ENCODE data around the gene PPP1R18. TPM values are rescaled to one million over a fixed set of nuclear protein-coding genes. Genes with fewer than 3 reads are reported as not detected.
A peak's percentile ranks its signal among the peaks of the same experiment; 100 is the strongest.

Gene PPP1R18
- total and polyA plus RNA-seq, 8 donors = 9.0 to 40.3 (median 19.2) TPM

GRCh38 chr6:30688569-30688968, 2.1 kb upstream of the PPP1R18 start:
- no peaks in the 10 kb centered on the region for H3K9me3 ChIP-seq
- WGBS, 5 donors = 88 to 94% (median 90%) methylated on average over 9 of the region's 9 CpGs
- no peaks in the 10 kb centered on the region for H3K27me3 ChIP-seq
- H3K4me3 ChIP-seq = peak overlapping the region; percentile 69 to 88 (median 82)
- H3K4me1 ChIP-seq = peaks cover 29 to 63% (median 44%) of the 10 kb centered on the region in 4 donors
- intact Hi-C loops (cut with DNase I; ENCODE audit: low total_unique reads) = no loop called here
- TF ChIP-seq EP300 (IDR thresholded peaks at IDR 0.05) = no peak
- no peak for TF ChIP-seq POLR2AphosphoS5 (IDR thresholded peaks at IDR 0.05)
- TF ChIP-seq CTCF (IDR thresholded peaks at IDR 0.05) = no peak
- TF ChIP-seq POLR2A (IDR thresholded peaks at IDR 0.05) = no peak
- H3K27ac ChIP-seq = peak overlapping the region; percentile 92 to 99 (median 97)
- DNase-seq = no peak
- no peaks in the 10 kb centered on the region for H3K36me3 ChIP-seq

GRCh38 chr6:30687659-30688431, 1.4 kb upstream of the PPP1R18 start:
- TF ChIP-seq EP300 (IDR thresholded peaks at IDR 0.05) = no peak
- TF ChIP-seq POLR2AphosphoS5 (IDR thresholded peaks at IDR 0.05) = no peak
- no peak for TF ChIP-seq POLR2A (IDR thresholded peaks at IDR 0.05)
- no peak for TF ChIP-seq CTCF (IDR thresholded peaks at IDR 0.05)
- WGBS, 5 donors = 17 to 27% (median 18%) methylated on average over 5 to 22 of the region's 22 CpGs
- no peaks in the 10 kb centered on the region for H3K36me3 ChIP-seq
- intact Hi-C loops (cut with DNase I; ENCODE audit: low total_unique reads) = no loop called here
- DNase-seq = peak in 1 of 2 donors; percentile 69
- peaks cover 29 to 70% (median 48%) of the 10 kb centered on the region in 4 donors for H3K4me1 ChIP-seq
- H3K27me3 ChIP-seq = no peaks in the 10 kb centered on the region
- no peaks in the 10 kb centered on the region for H3K9me3 ChIP-seq
- H3K4me3 ChIP-seq = peak overlapping the region; percentile 69 to 88 (median 82)
- peak overlapping the region; percentile 92 to 99 (median 97) for H3K27ac ChIP-seq

GRCh38 chr6:30686908-30687658, 638 bp upstream of the PPP1R18 start:
- Histone ChIP-seq H3K4me3 (peak overlapping the region; percentile 69 to 88 (median 82)), H3K27ac (peak overlapping the region; percentile 92 to 99 (median 97)), H3K4me1 (peaks cover 32 to 78% (median 54%) of the 10 kb centered on the region in 4 donors), H3K36me3 (no peaks in the 10 kb centered on the region), H3K27me3 (no peaks in the 10 kb centered on the region), H3K9me3 (no peaks in the 10 kb centered on the region)
- WGBS, 5 donors = 0 to 2% (median 1%) methylated on average over 32 to 52 of the region's 52 CpGs
- DNase-seq = peak; percentile 76 to 96
- TF ChIP-seq POLR2AphosphoS5 (IDR thresholded peaks at IDR 0.05) = peak; percentile 80 to 95 (median 84)
- TF ChIP-seq EP300 (IDR thresholded peaks at IDR 0.05) = peak; percentile 54
- TF ChIP-seq CTCF (IDR thresholded peaks at IDR 0.05) = no peak
- no peak for TF ChIP-seq POLR2A (IDR thresholded peaks at IDR 0.05)
- intact Hi-C loops (cut with DNase I; ENCODE audit: low total_unique reads) = no loop called here

GRCh38 chr6:30685157-30686008, 1.1 kb downstream of the PPP1R18 start:
- H3K9me3 ChIP-seq = no peaks in the 10 kb centered on the region
- no peak for DNase-seq
- peak overlapping the region; percentile 69 to 88 (median 82) for H3K4me3 ChIP-seq
- peaks cover 0 to 6% (median 2%) of the 10 kb centered on the region in 4 donors for H3K36me3 ChIP-seq
- no peaks in the 10 kb centered on the region for H3K27me3 ChIP-seq
- peak overlapping the region; percentile 77 to 99 (median 97) for H3K27ac ChIP-seq
- TF ChIP-seq EP300 (IDR thresholded peaks at IDR 0.05) (no peak), POLR2A (IDR thresholded peaks at IDR 0.05) (no peak), CTCF (IDR thresholded peaks at IDR 0.05) (no peak), POLR2AphosphoS5 (IDR thresholded peaks at IDR 0.05) (no peak)
- intact Hi-C loops (cut with DNase I; ENCODE audit: low total_unique reads) = no loop called here
- 39 to 69% (median 54%) methylated on average over 29 of the region's 29 CpGs for WGBS, 5 donors
- peaks cover 34 to 84% (median 60%) of the 10 kb centered on the region in 4 donors for H3K4me1 ChIP-seq

All from stomach (tissue), 9 donors.